Measurements from ENCODE around the gene MEF2A. TPM values are rescaled to one million over a fixed set of nuclear protein-coding genes. Genes with fewer than 3 reads are reported as not detected.
"Not testable (repeated sequence)": the region's sequence is repeated elsewhere in the genome, so short reads cannot be mapped to it uniquely, and the experiment has no call there.

MEF2A gene
- total RNA-seq, 1 experiment from 2014 or later = 29.6 TPM

DNA sequence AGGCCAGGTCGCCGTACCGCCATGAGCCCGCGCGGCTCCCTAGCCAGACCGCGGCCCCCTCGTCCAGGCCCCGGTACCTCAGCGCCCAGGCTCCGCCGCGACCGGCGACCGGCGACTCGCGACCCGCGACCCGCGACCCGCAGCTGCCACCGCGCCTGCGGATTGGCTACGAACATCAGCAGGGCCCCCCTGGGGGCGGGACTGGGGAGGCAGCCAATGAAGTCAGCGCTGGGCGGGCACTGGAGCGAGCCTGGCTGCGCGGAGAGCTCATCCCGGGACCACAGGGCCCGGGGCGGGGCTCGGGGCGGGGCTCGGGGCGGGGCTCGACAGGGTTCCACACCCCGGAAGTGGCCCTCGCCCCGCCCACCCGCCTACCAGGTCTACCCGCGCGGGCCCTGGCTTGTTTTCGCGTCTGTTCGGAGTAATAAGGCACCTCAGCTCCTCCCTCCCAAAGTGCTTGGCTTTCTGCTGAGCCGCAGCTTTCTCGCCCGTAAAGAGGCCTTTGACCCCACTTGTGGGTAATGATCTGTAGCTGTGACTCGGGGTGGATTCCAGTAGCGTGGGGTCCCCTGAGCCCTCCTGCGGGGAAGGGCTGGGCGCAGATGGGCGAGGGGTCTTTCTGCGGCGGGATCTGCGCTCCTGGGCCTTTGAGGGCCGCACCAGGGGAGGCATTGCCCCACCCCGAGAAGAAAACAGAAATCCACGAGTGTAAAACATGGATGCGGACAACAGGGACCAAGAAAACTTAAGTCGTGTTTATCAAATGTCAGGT lies 167.7 kb downstream of the MEF2A start, which contains the start of gene LYSMD4 (continued):
- TF ChIP-seq SIN3A (IDR thresholded peaks at IDR 0.05; ENCODE audit: low read depth) = no peak
- TF ChIP-seq YY1 (IDR thresholded peaks at IDR 0.05; ENCODE audit: extremely low read depth, insufficient replicate concordance, low read depth, low read length) = no peak
- peak; percentile 84 for TF ChIP-seq POLR2AphosphoS5 (IDR thresholded peaks at IDR 0.05; ENCODE audit: low read depth, low read length)
- no peak for TF ChIP-seq EZH2phosphoT487 (IDR thresholded peaks at IDR 0.05; ENCODE audit: borderline replicate concordance)
- TF ChIP-seq CBX3 (IDR thresholded peaks at IDR 0.05; ENCODE audit: low read depth) = no peak
- TF ChIP-seq FOSL1 (IDR thresholded peaks at IDR 0.05; ENCODE audit: low read depth) = no peak
- no peak for TF ChIP-seq EZH2 (IDR thresholded peaks at IDR 0.05)

DNA sequence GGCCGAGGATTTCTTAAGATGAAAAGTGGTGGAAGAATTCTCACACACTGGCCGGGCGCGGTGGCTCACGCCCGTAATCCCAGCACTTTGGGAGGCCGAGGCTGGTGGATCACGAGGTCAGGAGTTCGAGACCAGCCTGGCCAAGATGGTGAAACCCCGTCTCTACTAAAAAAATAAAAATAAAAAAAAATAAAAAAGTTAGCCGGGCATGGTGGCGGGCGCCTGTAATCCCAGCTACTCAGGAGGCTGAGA lies 168.2 kb downstream of the MEF2A start:
- peaks cover 3 to 13% of the 10 kb centered on the region in 2 experiments; a peak in 3 of 4 replicates for H3K4me1 ChIP-seq (ENCODE audit: control insufficient read depth in 1 of 2, insufficient read depth in 2 of 2, low read length in 2 of 2)
- RAD21 ChIA-PET (ENCODE audit: low non-redundant PET in 1 of 2, low total read pairs in 2 of 2, uncharacterized antibody in 2 of 2, unreplicated experiment in 2 of 2); H4K20me1 ChIP-seq (ENCODE audit: insufficient read depth); H3K79me2 ChIP-seq (ENCODE audit: insufficient read depth, low read length); H2AFZ ChIP-seq (ENCODE audit: low read depth, low read length, poor library complexity, severe bottlenecking); DNase-seq (ENCODE audit: low read depth, low spot score); H3K27me3 ChIP-seq (ENCODE audit: insufficient read depth, low read length); H3K36me3 ChIP-seq (ENCODE audit: control insufficient read depth in 1 of 2, insufficient read depth in 2 of 2, low read length in 2 of 2); intact Hi-C loops (cut with micrococcal nuclease); H3K9me3 ChIP-seq (ENCODE audit: control insufficient read depth in 1 of 2, insufficient read depth in 1 of 2, low read depth in 1 of 2, low read length in 2 of 2); ATAC-seq; H3K9me2 ChIP-seq (ENCODE audit: insufficient read depth); BruUV-seq (replicated peaks): not testable (repeated sequence)
- peak overlapping the region; percentile 59 for H3K27ac ChIP-seq (ENCODE audit: low read depth, low read length)
- H3K4me2 ChIP-seq (ENCODE audit: low read length) = peak overlapping the region; percentile 86
- POLR2A ChIA-PET = interaction anchor here (1.0 to 1.6 kb wide), 2 partner anchors 22 to 177 kb away, joined by 3 to 5 read pairs; no protein-coding TSS in a partner anchor
- CTCF ChIA-PET = interaction anchor here (1.5 to 1.8 kb wide), 2 partner anchors 23 to 30 kb away, joined by 9 to 19 read pairs; no protein-coding TSS in a partner anchor
- H3K4me3 ChIP-seq (replicated peaks in 1 of 2; ENCODE audit: low read depth in 1 of 2, low read length in 2 of 2) = peak overlapping the region; percentile 42 to 73; a peak in 3 of 4 replicates
- H3K9ac ChIP-seq (ENCODE audit: low read length) = peak overlapping the region; percentile 58; the same call in 1 of the 2 replicates

DNA sequence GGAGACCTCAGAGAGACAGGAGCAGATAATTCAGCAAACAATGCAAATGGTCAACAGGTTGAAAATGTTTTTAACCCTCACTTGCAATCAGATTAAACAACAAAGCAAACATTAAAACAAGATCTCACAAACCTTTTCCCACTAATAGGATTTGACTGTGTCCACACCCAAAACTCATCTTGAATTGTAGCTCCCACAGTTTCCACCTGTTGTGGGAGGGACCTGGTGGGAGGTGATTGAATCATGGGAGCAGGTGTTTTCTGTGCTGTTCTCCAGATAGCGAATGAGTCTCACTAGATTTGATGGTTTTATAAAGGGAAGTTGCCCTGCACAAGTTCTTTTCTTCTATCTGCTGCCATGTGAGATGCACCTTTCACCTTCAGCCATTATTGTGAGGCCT lies 168.8 kb downstream of the MEF2A start:
- H3K36me3 ChIP-seq (ENCODE audit: control insufficient read depth in 1 of 2, insufficient read depth in 2 of 2, low read length in 2 of 2) = no peaks in the 10 kb centered on the region
- H3K27ac ChIP-seq (ENCODE audit: low read depth, low read length) = no peak overlapping the region
- H3K4me2 ChIP-seq (ENCODE audit: low read length) = no peak overlapping the region
- H3K9ac ChIP-seq (ENCODE audit: low read length) = no peak overlapping the region
- ChIA-PET POLR2A (interaction anchor here (1.6 kb wide), 1 partner anchor 22 kb away, joined by 5 read pairs; no protein-coding TSS in a partner anchor), CTCF (no interaction called here), RAD21 (ENCODE audit: low non-redundant PET in 1 of 2, low total read pairs in 2 of 2, uncharacterized antibody in 2 of 2, unreplicated experiment in 2 of 2) (no interaction called here)
- peaks cover 3 to 13% of the 10 kb centered on the region in 2 experiments; a peak in 3 of 4 replicates for H3K4me1 ChIP-seq (ENCODE audit: control insufficient read depth in 1 of 2, insufficient read depth in 2 of 2, low read length in 2 of 2)
- no peaks in the 10 kb centered on the region for H3K79me2 ChIP-seq (ENCODE audit: insufficient read depth, low read length)
- H3K9me2 ChIP-seq (ENCODE audit: insufficient read depth) = no peaks in the 10 kb centered on the region
- no peaks in the 10 kb centered on the region for H3K27me3 ChIP-seq (ENCODE audit: insufficient read depth, low read length)
- no peak overlapping the region for H3K4me3 ChIP-seq (replicated peaks in 1 of 2; ENCODE audit: low read depth in 1 of 2, low read length in 2 of 2)
- ATAC-seq (no peak), DNase-seq (ENCODE audit: low read depth, low spot score) (no peak)
- H3K9me3 ChIP-seq (ENCODE audit: control insufficient read depth in 1 of 2, insufficient read depth in 1 of 2, low read depth in 1 of 2, low read length in 2 of 2) = no peaks in the 10 kb centered on the region
- intact Hi-C loops (cut with micrococcal nuclease) = no loop called here
- H2AFZ ChIP-seq (ENCODE audit: low read depth, low read length, poor library complexity, severe bottlenecking) = no peak overlapping the region
- H4K20me1 ChIP-seq (ENCODE audit: insufficient read depth) = no peaks in the 10 kb centered on the region
- BruUV-seq (replicated peaks) = no TSS peak
- TF ChIP-seq, protein P1, sequence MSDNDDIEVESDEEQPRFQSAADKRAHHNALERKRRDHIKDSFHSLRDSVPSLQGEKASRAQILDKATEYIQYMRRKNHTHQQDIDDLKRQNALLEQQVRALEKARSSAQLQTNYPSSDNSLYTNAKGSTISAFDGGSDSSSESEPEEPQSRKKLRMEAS (IDR thresholded peaks at IDR 0.05) = no peak
- TF ChIP-seq ZNF274 (IDR thresholded peaks at IDR 0.05; ENCODE audit: low read depth, low read length) (no peak), ELF1 (IDR thresholded peaks at IDR 0.05; ENCODE audit: borderline replicate concordance, low read depth) (no peak), YY1 (IDR thresholded peaks at IDR 0.05; ENCODE audit: extremely low read depth, insufficient replicate concordance, low read depth, low read length) (no peak), POLR2A (IDR thresholded peaks at IDR 0.05; ENCODE audit: borderline replicate concordance, extremely low read depth, insufficient read depth, insufficient read length) (no peak), TCF7L2 (IDR thresholded peaks at IDR 0.05; ENCODE audit: borderline replicate concordance, extremely low read depth, insufficient read depth, insufficient read length) (no peak), EGR1 (IDR thresholded peaks at IDR 0.05; ENCODE audit: low read depth) (no peak), SRF (IDR thresholded peaks at IDR 0.05; ENCODE audit: low read depth) (no peak), EZH2 (IDR thresholded peaks at IDR 0.05) (no peak), POLR2AphosphoS5 (IDR thresholded peaks at IDR 0.05; ENCODE audit: low read depth, low read length) (no peak), FOSL1 (IDR thresholded peaks at IDR 0.05; ENCODE audit: low read depth) (no peak), SIN3A (IDR thresholded peaks at IDR 0.05; ENCODE audit: low read depth) (no peak), ZFX (IDR thresholded peaks at IDR 0.05) (no peak), CEBPB (IDR thresholded peaks at IDR 0.05; ENCODE audit: low read depth) (no peak), SP1 (IDR thresholded peaks at IDR 0.05; ENCODE audit: low read depth) (no peak), JUND (IDR thresholded peaks at IDR 0.05) (no peak), EZH2phosphoT487 (IDR thresholded peaks at IDR 0.05; ENCODE audit: borderline replicate concordance) (no peak)
